H1 (cell line): ENCODE results near the gene DMXL1. TPM values are rescaled to one million over a fixed set of nuclear protein-coding genes. Genes with fewer than 3 reads are reported as not detected.

ENCODE experiments used
- FOSL1 ChIP-seq: IDR thresholded peaks from 2 replicates; pipeline ENCODE4 v1.6.1; 2011; ENCODE audit warnings: mild to moderate bottlenecking, low read depth, low read length, moderate library complexity; ENCODE audit not compliant: insufficient read depth
- NRF1 ChIP-seq: IDR thresholded peaks from 2 replicates; pipeline ENCODE4 v1.6.1; 2011; ENCODE audit warnings: mild to moderate bottlenecking, low read depth, low read length, improper control_type of control experiment
- SIX5 ChIP-seq: IDR thresholded peaks from 2 replicates; pipeline ENCODE4 v1.6.1; 2011; ENCODE audit warnings: mild to moderate bottlenecking, low read depth, low read length
- polyA plus RNA-seq, 7 experiments: library from polyadenylated mRNA; depleted of rRNA in 3 of 7; stranded (reverse) in 5 of 7; unstranded in 2 of 7; fragments of >200 nt in 5 of 7; fragments of 200-250 nt in 2 of 7; gene quantifications; 1 replicate in 5 of 7; 2 replicates in 1 of 7; 4 replicates in 1 of 7; pipeline versions ENCODE4 v1.2.1 to v1.2.3, GENCODE V29; 2011 to 2013; ENCODE audit warnings: missing spikeins in 2 of 7, mixed read lengths in 2 of 7
- total RNA-seq: library from RNA; stranded (reverse); fragmentation: NEBNext Ultra II Directional; extraction: Animal tissue kit (Norgen Biotek cat#: 25700); gene quantifications from 2 replicates; pipeline ENCODE4 v1.2.1, GENCODE V29; 2021
- TF ChIP-seq, protein P1 (sequence below), 3 experiments: IDR thresholded peaks; 1 replicate in 2 of 3; 2 replicates in 1 of 3; pipeline versions ENCODE4 v1.5.1 to v1.6.1; 2011; ENCODE audit warnings: low read length in 3 of 3, mild to moderate bottlenecking in 3 of 3, inconsistent platforms in 2 of 3, low read depth in 1 of 3, moderate library complexity in 1 of 3; ENCODE audit not compliant: insufficient read depth in 1 of 3; ENCODE audit errors: control extremely low read depth in 1 of 3

The DMXL1 gene
- total and polyA plus RNA-seq, 2 of the 8 experiments (the other 6 are each of a cell fraction or from before 2014, with no cell fraction given) = 10.1 to 43.9 TPM

DNA sequence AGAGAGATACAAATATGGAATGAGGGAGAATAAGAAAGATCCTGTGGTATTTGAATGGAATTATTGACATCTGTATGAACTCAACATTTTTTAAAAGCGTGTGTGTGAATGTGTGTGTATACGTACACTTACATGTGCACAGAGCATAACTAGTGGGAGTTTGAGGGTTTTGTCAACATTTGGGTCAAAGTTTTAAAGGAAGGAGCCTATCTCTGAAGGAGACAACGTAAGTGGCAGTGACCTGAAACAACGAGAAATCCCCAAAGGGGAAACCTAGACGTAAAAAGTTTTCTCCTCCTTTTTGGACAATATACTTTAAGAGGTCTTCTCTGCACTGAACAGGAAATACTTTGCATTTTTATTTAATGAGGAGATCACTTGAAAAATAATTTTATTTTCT, 42.3 kb upstream of the DMXL1 start (continued):
- TF ChIP-seq FOSL1 (no peak), SIX5 (no peak), NRF1 (no peak)
- TF ChIP-seq, protein P1, sequence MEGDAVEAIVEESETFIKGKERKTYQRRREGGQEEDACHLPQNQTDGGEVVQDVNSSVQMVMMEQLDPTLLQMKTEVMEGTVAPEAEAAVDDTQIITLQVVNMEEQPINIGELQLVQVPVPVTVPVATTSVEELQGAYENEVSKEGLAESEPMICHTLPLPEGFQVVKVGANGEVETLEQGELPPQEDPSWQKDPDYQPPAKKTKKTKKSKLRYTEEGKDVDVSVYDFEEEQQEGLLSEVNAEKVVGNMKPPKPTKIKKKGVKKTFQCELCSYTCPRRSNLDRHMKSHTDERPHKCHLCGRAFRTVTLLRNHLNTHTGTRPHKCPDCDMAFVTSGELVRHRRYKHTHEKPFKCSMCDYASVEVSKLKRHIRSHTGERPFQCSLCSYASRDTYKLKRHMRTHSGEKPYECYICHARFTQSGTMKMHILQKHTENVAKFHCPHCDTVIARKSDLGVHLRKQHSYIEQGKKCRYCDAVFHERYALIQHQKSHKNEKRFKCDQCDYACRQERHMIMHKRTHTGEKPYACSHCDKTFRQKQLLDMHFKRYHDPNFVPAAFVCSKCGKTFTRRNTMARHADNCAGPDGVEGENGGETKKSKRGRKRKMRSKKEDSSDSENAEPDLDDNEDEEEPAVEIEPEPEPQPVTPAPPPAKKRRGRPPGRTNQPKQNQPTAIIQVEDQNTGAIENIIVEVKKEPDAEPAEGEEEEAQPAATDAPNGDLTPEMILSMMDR (IDR thresholded peaks at IDR 0.05; ENCODE audit: control extremely low read depth in 1 of 3, insufficient read depth in 1 of 3, low read depth in 1 of 3, low read length in 3 of 3) = no peak
